H9 (cell line): Measurements from ENCODE around the gene CAMK2N1. TPM values are rescaled to one million over a fixed set of nuclear protein-coding genes. Genes with fewer than 3 reads are reported as not detected.
A peak's percentile ranks its signal among the peaks of the same experiment; 100 is the strongest.

ENCODE experiments used
- DNase-seq: peaks from one replicate; pipeline ENCODE4 v3.0.0-alpha.2; 2017
- H2AFZ ChIP-seq: one replicate; pipeline ENCODE4 v1.6.1; 2013; ENCODE audit warnings: mild to moderate bottlenecking, low read length, control low read depth, moderate library complexity
- H2AK5ac ChIP-seq: 2 replicates; pipeline ENCODE4 v1.6.1; 2013; ENCODE audit warnings: low read length, control low read depth, mixed read lengths; ENCODE audit not compliant: insufficient read length
- H2BK120ac ChIP-seq: one replicate; pipeline ENCODE4 v1.6.1; 2013; ENCODE audit warnings: low read depth, mild to moderate bottlenecking, low read length, control low read depth, inconsistent platforms; ENCODE audit not compliant: poor library complexity, severe bottlenecking
- H2BK12ac ChIP-seq: 2 replicates; pipeline ENCODE4 v1.6.1; 2013; ENCODE audit warnings: low read length, control low read depth, mixed read lengths, low read depth; ENCODE audit not compliant: insufficient read length
- H2BK15ac ChIP-seq: 2 replicates; pipeline ENCODE4 v1.6.1; 2013; ENCODE audit warnings: low read depth, low read length, control low read depth
- H2BK20ac ChIP-seq: one replicate; pipeline ENCODE4 v1.6.1; 2013; ENCODE audit warnings: low read depth, mild to moderate bottlenecking, low read length, control low read depth, inconsistent platforms; ENCODE audit not compliant: poor library complexity, severe bottlenecking
- H2BK5ac ChIP-seq: 2 replicates; pipeline ENCODE4 v1.6.1; 2013; ENCODE audit warnings: low read length, control low read depth, mixed read lengths; ENCODE audit not compliant: insufficient read length
- H3K14ac ChIP-seq: 2 replicates; pipeline ENCODE4 v1.6.1; 2013; ENCODE audit warnings: low read length, control low read depth; ENCODE audit not compliant: insufficient read depth
- H3K18ac ChIP-seq: 2 replicates; pipeline ENCODE4 v1.6.1; 2013; ENCODE audit warnings: low read depth, mild to moderate bottlenecking, mixed read lengths, low read length, control low read depth; ENCODE audit not compliant: insufficient read length
- H3K23ac ChIP-seq: 2 replicates; pipeline ENCODE4 v1.6.1; 2013; ENCODE audit warnings: low read length, control low read depth, mixed read lengths, low read depth; ENCODE audit not compliant: insufficient read length
- H3K23me2 ChIP-seq: 2 replicates; pipeline ENCODE4 v1.6.1; 2013; ENCODE audit warnings: low read depth, mild to moderate bottlenecking, mixed read lengths, low read length, control low read depth; ENCODE audit not compliant: insufficient read length, poor library complexity, severe bottlenecking
- H3K27ac ChIP-seq: 2 replicates; pipeline ENCODE4 v1.5.1; 2013; ENCODE audit warnings: low read length, control low read depth, mixed read lengths, low read depth; ENCODE audit not compliant: insufficient read length
- H3K27me3 ChIP-seq: 2 replicates; pipeline ENCODE4 v1.6.1; 2013; ENCODE audit warnings: low read length, control low read depth, inconsistent platforms; ENCODE audit not compliant: insufficient read depth
- H3K4ac ChIP-seq: 2 replicates; pipeline ENCODE4 v1.6.1; 2013; ENCODE audit warnings: low read depth, mild to moderate bottlenecking, control low read depth, inconsistent platforms, low read length, moderate library complexity
- H3K4me1 ChIP-seq: 2 replicates; pipeline ENCODE4 v1.6.1; 2013; ENCODE audit warnings: low read length, control low read depth, inconsistent platforms; ENCODE audit not compliant: insufficient read depth
- H3K4me2 ChIP-seq: 2 replicates; pipeline ENCODE4 v1.6.1; 2013; ENCODE audit warnings: low read length, control low read depth, mixed read lengths; ENCODE audit not compliant: insufficient read length, insufficient read depth
- H3K56ac ChIP-seq: 2 replicates; pipeline ENCODE4 v1.6.1; 2013; ENCODE audit warnings: low read depth, mild to moderate bottlenecking, mixed read lengths, low read length, control low read depth; ENCODE audit not compliant: insufficient read length
- H3K79me1 ChIP-seq: 2 replicates; pipeline ENCODE4 v1.6.1; 2013; ENCODE audit warnings: low read depth, mild to moderate bottlenecking, moderate library complexity, low read length, control low read depth, inconsistent platforms; ENCODE audit not compliant: insufficient read depth, poor library complexity, severe bottlenecking
- H3K79me2 ChIP-seq: 2 replicates; pipeline ENCODE4 v1.6.1; 2013; ENCODE audit warnings: low read length, control low read depth, inconsistent platforms; ENCODE audit not compliant: insufficient read depth
- H3K9ac ChIP-seq: 2 replicates; pipeline ENCODE4 v1.6.1; 2013; ENCODE audit warnings: low read length, control low read depth, mixed read lengths; ENCODE audit not compliant: insufficient read length; ENCODE audit errors: extremely low read depth
- H3K9me3 ChIP-seq: one replicate; pipeline ENCODE4 v1.6.1; 2013; ENCODE audit warnings: low read depth, low read length, inconsistent platforms; ENCODE audit not compliant: control insufficient read depth
- H3T11ph ChIP-seq: one replicate; pipeline ENCODE4 v1.6.1; 2013; ENCODE audit warnings: mild to moderate bottlenecking, low read length, control low read depth, inconsistent platforms
- H4K20me1 ChIP-seq: one replicate; pipeline ENCODE4 v1.6.1; 2013; ENCODE audit not compliant: control insufficient read depth, insufficient read length, insufficient read depth
- H4K5ac ChIP-seq: 2 replicates; pipeline ENCODE4 v1.6.1; 2013; ENCODE audit warnings: low read depth, mild to moderate bottlenecking, mixed read lengths, low read length, control low read depth; ENCODE audit not compliant: insufficient read length
- H4K8ac ChIP-seq: replicated peaks from 2 replicates; pipeline ENCODE4 v1.6.1; 2013; ENCODE audit warnings: low read length, control low read depth, mixed read lengths, low read depth; ENCODE audit not compliant: insufficient read length
- H4K91ac ChIP-seq: 2 replicates; pipeline ENCODE4 v1.6.1; 2013; ENCODE audit warnings: low read depth, mild to moderate bottlenecking, moderate library complexity, mixed read lengths, low read length, control low read depth; ENCODE audit not compliant: insufficient read length
- H3K27ac Mint-ChIP-seq, 3 experiments: 2 replicates in 2 of 3; 3 replicates in 1 of 3; pipeline ENCODE4 v1.8.0; 2020 to 2021; ENCODE audit warnings: mixed read lengths in 3 of 3, mild to moderate bottlenecking in 1 of 3, moderate library complexity in 1 of 3
- H3K27me3 Mint-ChIP-seq: 2 replicates; pipeline ENCODE4 v1.8.0; 2021; ENCODE audit warnings: low read depth, mild to moderate bottlenecking, moderate library complexity, mixed read lengths
- H3K36me3 Mint-ChIP-seq, 3 experiments: 2 replicates in 2 of 3; 3 replicates in 1 of 3; pipeline ENCODE4 v1.8.0; 2020 to 2021; ENCODE audit warnings: low read depth in 3 of 3, mixed read lengths in 3 of 3; ENCODE audit not compliant: insufficient read depth in 1 of 3
- H3K4me1 Mint-ChIP-seq, 2 experiments: 2 replicates each; pipeline ENCODE4 v1.8.0; 2020; ENCODE audit warnings: mixed read lengths in 2 of 2
- H3K4me3 Mint-ChIP-seq, 2 experiments: 2 replicates in 1 of 2; 3 replicates in 1 of 2; pipeline ENCODE4 v1.8.0; 2020 to 2021; ENCODE audit warnings: mild to moderate bottlenecking in 2 of 2, mixed read lengths in 2 of 2, moderate library complexity in 1 of 2
- H3K9me3 Mint-ChIP-seq, 2 experiments: 2 replicates in 1 of 2; 3 replicates in 1 of 2; pipeline ENCODE4 v1.8.0; 2020; ENCODE audit warnings: mild to moderate bottlenecking in 2 of 2, mixed read lengths in 2 of 2, moderate library complexity in 1 of 2
- CTCF ChIP-seq: fragments of 200-600 bp; sonication (generic); conservative IDR thresholded peaks from 3 replicates; pipeline ENCODE4 v1.8.0; 2021; ENCODE audit warnings: antibody characterized with exemption, mild to moderate bottlenecking
- WGBS: extraction: QIAGEN DNeasy Blood & Tissue Kit; methylation state at CpG from one replicate; pipeline ENCODE4 v1.1.7; 2013; ENCODE audit warnings: missing lambda C conversion rate, low lambda C conversion rate, mixed read lengths; ENCODE audit not compliant: insufficient read length; ENCODE audit errors: extremely low coverage; 5-methylcytosine and 5-hydroxymethylcytosine counted together
- total RNA-seq: library from RNA; stranded (reverse); gene quantifications from 2 replicates; pipeline ENCODE4 v1.2.1, GENCODE V29; 2021

Gene CAMK2N1
- total RNA-seq, 1 experiment from 2014 or later = 1.2 TPM

DNA sequence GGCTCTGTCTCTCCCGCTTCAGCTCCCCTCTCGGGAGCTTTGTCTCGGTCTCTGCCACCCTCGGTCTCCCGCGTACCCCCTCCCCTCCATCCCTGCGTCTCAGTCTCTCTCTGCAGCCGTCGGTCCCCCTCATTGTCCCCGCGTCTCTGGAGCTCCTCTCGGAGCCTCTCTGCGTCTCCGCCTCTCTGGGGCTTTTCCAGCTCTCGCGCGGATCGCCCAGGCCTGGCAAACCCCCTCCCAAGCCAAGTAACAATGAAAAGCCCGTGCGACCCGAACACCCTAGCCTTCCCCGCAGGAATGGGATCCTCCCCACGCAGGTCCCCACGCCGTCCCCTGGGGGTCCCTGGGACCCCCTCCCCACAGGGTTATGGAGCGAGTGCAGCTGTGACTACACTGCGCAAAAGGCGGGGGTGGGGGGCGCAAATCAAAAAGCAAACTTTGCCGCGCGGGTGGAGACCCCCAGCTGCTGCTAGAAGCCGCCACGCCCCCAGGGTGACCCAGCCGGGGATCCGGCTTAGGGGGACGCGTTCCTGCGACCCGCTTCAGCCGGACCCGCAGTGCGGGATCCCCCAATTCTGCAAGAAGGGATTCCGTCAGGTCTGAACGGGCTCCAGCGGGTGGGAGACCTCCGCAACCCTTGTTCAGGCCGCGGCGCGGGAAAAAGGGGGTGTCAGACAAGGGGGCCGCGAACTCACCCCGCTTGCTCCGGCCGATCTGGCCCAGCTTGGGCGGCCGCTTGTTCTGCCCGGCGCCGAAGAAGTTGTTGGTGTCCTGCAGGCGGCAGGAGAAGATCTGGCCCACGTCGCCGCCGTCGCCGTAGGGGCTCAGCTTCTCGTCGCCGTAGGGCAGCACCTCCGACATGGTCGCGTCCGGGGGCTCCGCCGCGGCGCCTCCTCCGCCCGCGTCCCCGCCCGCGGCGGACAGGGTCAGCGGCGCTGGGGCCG is 1.2 kb downstream of the CAMK2N1 start:
- Histone ChIP-seq H3K9me3 (no peaks in the 10 kb centered on the region), H4K20me1 (no peaks in the 10 kb centered on the region), H2BK15ac (no peak overlapping the region), H4K5ac (no peak overlapping the region), H2BK5ac (no peak overlapping the region), H4K91ac (no peak overlapping the region), H2BK12ac (no peak overlapping the region), H3K4me2 (peak overlapping the region; percentile 89), H3K18ac (no peak overlapping the region), H3K79me2 (no peaks in the 10 kb centered on the region), H2BK120ac (no peak overlapping the region), H2BK20ac (no peak overlapping the region), H3K23me2 (peaks cover 32% of the 10 kb centered on the region), H3T11ph (no peak overlapping the region), H4K8ac (no peak overlapping the region), H3K27ac (no peak overlapping the region), H3K9ac (no peak overlapping the region), H2AFZ (no peak overlapping the region), H2AK5ac (no peak overlapping the region), H3K79me1 (no peaks in the 10 kb centered on the region), H3K27me3 (peaks cover 31% of the 10 kb centered on the region; the same call in 1 of the 2 replicates), H3K4me1 (peaks cover 9% of the 10 kb centered on the region; the same call in 1 of the 2 replicates), H3K56ac (no peak overlapping the region), H3K23ac (no peak overlapping the region), H3K14ac (no peak overlapping the region; the same call in 1 of the 2 replicates), H3K4ac (no peak overlapping the region)
- Mint-ChIP-seq H3K27me3 (peaks cover 93% of the 10 kb centered on the region), H3K27ac (no peak overlapping the region; a peak in 1 of 7 replicates), H3K4me1 (peaks cover 24 to 47% of the 10 kb centered on the region in 2 experiments), H3K36me3 (no peaks in the 10 kb centered on the region; a peak in 1 of 7 replicates), H3K9me3 (peaks cover 0 to 4% of the 10 kb centered on the region in 2 experiments; a peak in 1 of 5 replicates), H3K4me3 (peak overlapping the region; percentile 63 to 92)
- no CpG with 5 or more reads among the region's 89 CpGs for WGBS
- DNase-seq = no peak
- no peak for TF ChIP-seq CTCF
